ENCODE measurements around the gene MSI2.

MSI2 gene

GRCh38 chr17:57288040-57288772 lies 31.9 kb downstream of the MSI2 start:
- Histone ChIP-seq H3K4me1 (ENCODE audit: control insufficient read depth, insufficient read depth, low read length) (no peaks in the 10 kb centered on the region), H3K9me3 (ENCODE audit: control insufficient read depth, low read length) (no peaks in the 10 kb centered on the region)

DNA sequence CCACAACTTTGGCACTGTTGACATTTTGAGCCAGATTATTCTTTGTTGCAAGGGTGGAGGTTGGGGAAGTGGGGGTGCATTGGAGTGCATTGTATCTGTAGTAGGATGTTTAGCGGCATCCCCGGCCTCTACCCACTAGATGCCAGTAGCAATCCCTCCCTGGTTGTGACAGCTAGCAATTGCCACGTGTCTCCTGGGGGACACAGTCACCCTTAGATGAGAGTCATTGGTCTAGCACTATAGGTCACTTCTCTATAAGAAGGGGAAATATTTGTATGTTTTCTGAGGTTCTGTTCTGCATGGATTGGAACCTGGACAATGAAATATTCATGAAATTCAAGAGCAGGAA lies 32.4 kb downstream of the MSI2 start:
- Histone ChIP-seq H3K4me1 (ENCODE audit: control insufficient read depth, insufficient read depth, low read length) (no peaks in the 10 kb centered on the region), H3K36me3 (ENCODE audit: control insufficient read depth, insufficient read depth, low read length) (no peaks in the 10 kb centered on the region), H3K27me3 (ENCODE audit: control insufficient read depth, insufficient read depth, low read length) (no peaks in the 10 kb centered on the region), H3K4me3 (ENCODE audit: low read length) (no peak overlapping the region), H3K9me3 (ENCODE audit: control insufficient read depth, low read length) (no peaks in the 10 kb centered on the region), H3K9ac (ENCODE audit: low read length) (no peak overlapping the region)

More at GRCh38 chr17:57288040-57288772, 31.9 kb downstream of the MSI2 start:
- H3K36me3 ChIP-seq (ENCODE audit: control insufficient read depth, insufficient read depth, low read length): no peaks in the 10 kb centered on the region
- H3K9ac ChIP-seq (ENCODE audit: low read length): no peak overlapping the region
- no peaks in the 10 kb centered on the region for H3K27me3 ChIP-seq (ENCODE audit: control insufficient read depth, insufficient read depth, low read length)
- H3K4me3 ChIP-seq (ENCODE audit: low read length): no peak overlapping the region

GRCh38 chr17:57289130-57289529 lies 32.8 kb downstream of the MSI2 start:
- H3K9me3 ChIP-seq (ENCODE audit: control insufficient read depth, low read length): no peaks in the 10 kb centered on the region
- H3K4me3 ChIP-seq (ENCODE audit: low read length): no peak overlapping the region
- no peaks in the 10 kb centered on the region for H3K27me3 ChIP-seq (ENCODE audit: control insufficient read depth, insufficient read depth, low read length)
- no peaks in the 10 kb centered on the region for H3K36me3 ChIP-seq (ENCODE audit: control insufficient read depth, insufficient read depth, low read length)
- H3K9ac ChIP-seq (ENCODE audit: low read length): no peak overlapping the region
- H3K4me1 ChIP-seq (ENCODE audit: control insufficient read depth, insufficient read depth, low read length): no peaks in the 10 kb centered on the region

DNA sequence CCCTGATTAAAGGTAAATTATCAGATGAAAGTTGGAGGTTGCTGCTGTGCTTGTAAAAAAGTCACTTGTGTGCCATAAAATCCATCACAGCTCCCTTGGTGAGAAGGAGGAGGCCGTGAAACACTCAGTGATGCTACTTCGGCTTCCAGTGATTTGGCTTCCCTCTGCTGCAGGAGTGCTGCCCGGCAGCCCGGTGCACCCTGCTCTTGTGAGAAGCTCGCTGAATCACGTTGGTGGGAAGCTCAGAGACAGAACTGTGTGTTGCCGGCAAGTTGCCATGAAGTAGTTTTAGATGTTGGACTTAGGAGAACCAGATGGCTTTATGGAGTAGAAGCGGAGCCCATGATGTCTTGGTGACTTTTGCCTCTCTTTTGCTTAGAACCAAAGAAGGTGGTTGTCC lies 33.3 kb downstream of the MSI2 start:
- Histone ChIP-seq H3K9me3 (ENCODE audit: control insufficient read depth, low read length) (no peaks in the 10 kb centered on the region), H3K36me3 (ENCODE audit: control insufficient read depth, insufficient read depth, low read length) (no peaks in the 10 kb centered on the region), H3K27me3 (ENCODE audit: control insufficient read depth, insufficient read depth, low read length) (no peaks in the 10 kb centered on the region), H3K9ac (ENCODE audit: low read length) (no peak overlapping the region), H3K4me1 (ENCODE audit: control insufficient read depth, insufficient read depth, low read length) (no peaks in the 10 kb centered on the region), H3K4me3 (ENCODE audit: low read length) (no peak overlapping the region)

- no peaks in the 10 kb centered on the region for H3K4me1 ChIP-seq (ENCODE audit: control insufficient read depth, insufficient read depth, low read length)
- no peaks in the 10 kb centered on the region for H3K36me3 ChIP-seq (ENCODE audit: control insufficient read depth, insufficient read depth, low read length)
- no peaks in the 10 kb centered on the region for H3K9me3 ChIP-seq (ENCODE audit: control insufficient read depth, low read length)
- no peaks in the 10 kb centered on the region for H3K27me3 ChIP-seq (ENCODE audit: control insufficient read depth, insufficient read depth, low read length)
- H3K9ac ChIP-seq (ENCODE audit: low read length): no peak overlapping the region
- H3K4me3 ChIP-seq (ENCODE audit: low read length): no peak overlapping the region
These were observed 34.7 kb downstream of the MSI2 start for GRCh38 chr17:57290981-57291380.

DNA sequence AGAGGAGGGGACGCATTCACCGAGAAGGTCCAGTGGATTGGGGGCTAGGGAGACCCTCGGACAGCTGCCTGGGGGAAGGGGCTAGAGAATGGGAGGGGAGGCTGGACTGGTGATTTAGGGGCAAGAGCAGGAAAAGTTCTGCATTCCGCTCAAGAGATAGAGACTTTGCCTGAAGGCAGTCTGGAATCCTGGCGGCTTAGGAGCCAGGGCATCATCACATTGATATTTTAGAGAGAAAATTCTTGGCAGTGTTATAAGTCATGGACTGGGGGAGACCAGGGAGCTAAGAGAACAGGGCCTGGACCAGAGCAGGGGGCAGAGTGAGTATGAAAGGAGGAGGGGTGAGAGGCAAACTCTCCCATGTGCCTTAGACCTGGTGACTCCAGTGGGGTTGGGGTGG lies 35.8 kb downstream of the MSI2 start:
- no peak overlapping the region for H3K9ac ChIP-seq (ENCODE audit: low read length)
- H3K27me3 ChIP-seq (ENCODE audit: control insufficient read depth, insufficient read depth, low read length): no peaks in the 10 kb centered on the region
- H3K4me1 ChIP-seq (ENCODE audit: control insufficient read depth, insufficient read depth, low read length): no peaks in the 10 kb centered on the region
- H3K9me3 ChIP-seq (ENCODE audit: control insufficient read depth, low read length): no peaks in the 10 kb centered on the region
- H3K4me3 ChIP-seq (ENCODE audit: low read length): no peak overlapping the region
- no peaks in the 10 kb centered on the region for H3K36me3 ChIP-seq (ENCODE audit: control insufficient read depth, insufficient read depth, low read length)

GRCh38 chr17:57293077-57293476 lies 36.8 kb downstream of the MSI2 start:
- Histone ChIP-seq H3K9ac (ENCODE audit: low read length) (no peak overlapping the region), H3K4me3 (ENCODE audit: low read length) (no peak overlapping the region), H3K4me1 (ENCODE audit: control insufficient read depth, insufficient read depth, low read length) (no peaks in the 10 kb centered on the region), H3K9me3 (ENCODE audit: control insufficient read depth, low read length) (no peaks in the 10 kb centered on the region), H3K36me3 (ENCODE audit: control insufficient read depth, insufficient read depth, low read length) (no peaks in the 10 kb centered on the region), H3K27me3 (ENCODE audit: control insufficient read depth, insufficient read depth, low read length) (no peaks in the 10 kb centered on the region)

GRCh38 chr17:57294101-57294500 lies 37.8 kb downstream of the MSI2 start:
- H3K4me1 ChIP-seq (ENCODE audit: control insufficient read depth, insufficient read depth, low read length): no peaks in the 10 kb centered on the region
- no peaks in the 10 kb centered on the region for H3K36me3 ChIP-seq (ENCODE audit: control insufficient read depth, insufficient read depth, low read length)
- H3K4me3 ChIP-seq (ENCODE audit: low read length): no peak overlapping the region
- no peaks in the 10 kb centered on the region for H3K27me3 ChIP-seq (ENCODE audit: control insufficient read depth, insufficient read depth, low read length)
- H3K9me3 ChIP-seq (ENCODE audit: control insufficient read depth, low read length): no peaks in the 10 kb centered on the region
- H3K9ac ChIP-seq (ENCODE audit: low read length): no peak overlapping the region

DNA sequence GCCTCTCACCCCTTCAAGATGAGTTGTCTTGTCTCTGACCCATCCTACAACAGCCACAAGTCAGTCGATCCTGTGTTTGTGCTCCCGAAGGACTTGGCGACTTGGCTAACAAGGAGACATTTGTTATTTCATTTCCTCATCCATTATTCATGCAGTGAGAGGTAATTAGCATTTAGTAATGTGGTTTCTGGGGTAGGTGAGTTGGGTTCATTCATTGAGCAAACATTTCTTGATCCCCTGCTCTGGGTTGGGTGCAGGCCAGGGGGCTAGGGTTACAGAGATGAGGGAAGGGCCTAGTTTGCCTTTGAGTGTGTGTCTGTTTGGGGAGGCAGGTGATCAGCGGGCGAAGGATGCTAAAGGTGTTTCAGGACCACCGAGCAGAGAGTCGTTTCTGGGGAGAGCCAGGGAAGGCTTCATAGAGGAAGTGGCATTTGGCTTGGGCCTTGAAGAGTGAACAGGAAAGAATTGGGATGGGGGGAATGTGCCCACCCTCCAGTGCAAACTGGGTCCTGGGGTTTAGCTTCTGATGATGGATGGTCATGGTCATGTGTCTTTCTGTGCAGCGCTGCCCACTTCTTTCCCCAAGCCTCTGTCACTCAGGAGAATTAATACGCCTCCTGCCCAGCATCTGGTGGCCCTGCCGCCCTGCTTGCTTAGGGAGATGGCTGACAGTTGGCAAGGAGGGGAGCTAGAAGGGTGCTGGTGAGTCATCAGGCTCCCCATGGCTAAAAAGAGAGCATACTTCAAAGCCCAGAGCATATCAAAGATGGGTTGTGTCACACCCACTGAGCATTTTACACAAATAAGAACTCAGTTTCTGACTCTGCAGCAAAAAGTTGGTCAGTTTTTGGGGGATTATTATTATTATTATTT lies 38.5 kb downstream of the MSI2 start:
- Histone ChIP-seq H3K36me3 (ENCODE audit: control insufficient read depth, insufficient read depth, low read length) (no peaks in the 10 kb centered on the region), H3K9me3 (ENCODE audit: control insufficient read depth, low read length) (no peaks in the 10 kb centered on the region), H3K9ac (ENCODE audit: low read length) (no peak overlapping the region), H3K4me1 (ENCODE audit: control insufficient read depth, insufficient read depth, low read length) (no peaks in the 10 kb centered on the region), H3K4me3 (ENCODE audit: low read length) (no peak overlapping the region), H3K27me3 (ENCODE audit: control insufficient read depth, insufficient read depth, low read length) (no peaks in the 10 kb centered on the region)

- H3K4me1 ChIP-seq (ENCODE audit: control insufficient read depth, insufficient read depth, low read length): no peaks in the 10 kb centered on the region
- H3K9me3 ChIP-seq (ENCODE audit: control insufficient read depth, low read length): no peaks in the 10 kb centered on the region
- H3K36me3 ChIP-seq (ENCODE audit: control insufficient read depth, insufficient read depth, low read length): no peaks in the 10 kb centered on the region
- no peaks in the 10 kb centered on the region for H3K27me3 ChIP-seq (ENCODE audit: control insufficient read depth, insufficient read depth, low read length)
- no peak overlapping the region for H3K4me3 ChIP-seq (ENCODE audit: low read length)
- no peak overlapping the region for H3K9ac ChIP-seq (ENCODE audit: low read length)
These were observed 39.3 kb downstream of the MSI2 start for GRCh38 chr17:57295526-57296023.

GRCh38 chr17:57296231-57296630 lies 39.9 kb downstream of the MSI2 start:
- Histone ChIP-seq H3K4me3 (ENCODE audit: low read length) (no peak overlapping the region), H3K9ac (ENCODE audit: low read length) (no peak overlapping the region), H3K9me3 (ENCODE audit: control insufficient read depth, low read length) (no peaks in the 10 kb centered on the region), H3K36me3 (ENCODE audit: control insufficient read depth, insufficient read depth, low read length) (no peaks in the 10 kb centered on the region), H3K4me1 (ENCODE audit: control insufficient read depth, insufficient read depth, low read length) (no peaks in the 10 kb centered on the region), H3K27me3 (ENCODE audit: control insufficient read depth, insufficient read depth, low read length) (no peaks in the 10 kb centered on the region)

- Histone ChIP-seq H3K9ac (ENCODE audit: low read length) (no peak overlapping the region), H3K4me1 (ENCODE audit: control insufficient read depth, insufficient read depth, low read length) (no peaks in the 10 kb centered on the region), H3K9me3 (ENCODE audit: control insufficient read depth, low read length) (no peaks in the 10 kb centered on the region), H3K27me3 (ENCODE audit: control insufficient read depth, insufficient read depth, low read length) (no peaks in the 10 kb centered on the region), H3K4me3 (ENCODE audit: low read length) (no peak overlapping the region), H3K36me3 (ENCODE audit: control insufficient read depth, insufficient read depth, low read length) (no peaks in the 10 kb centered on the region)
These were observed 42.9 kb downstream of the MSI2 start for GRCh38 chr17:57299176-57299575.
